ENCODE results near the gene PTCSC3.

- TF ChIP-seq CTCF (conservative IDR thresholded peaks at IDR 0.05 in 1 of 2, IDR thresholded peaks at IDR 0.05 in 1 of 2; ENCODE audit: extremely low read depth in 1 of 2, insufficient read depth in 1 of 2, low read depth in 1 of 2, low read length in 2 of 2) (no peak), EZH2 (IDR thresholded peaks at IDR 0.05; ENCODE audit: borderline replicate concordance, low read length) (no peak)
These were observed 21.9 kb upstream of the PTCSC3 start for GRCh38 chr14:36198378-36198777.

All from mammary epithelial cell (primary cell).